ENCODE measurements around the gene NOS1AP. TPM values are rescaled to one million over a fixed set of nuclear protein-coding genes. Genes with fewer than 3 reads are reported as not detected.

The NOS1AP gene
- total and polyA plus RNA-seq, 8 donors = 0.25 to 13.8 (median 6.2) TPM

- WGBS, 5 donors = 85 to 97% (median 90%) methylated on average over 32 to 36 of the region's 36 CpGs
- intact Hi-C loops (cut with DNase I; ENCODE audit: low total_unique reads) = no loop called here
- H3K4me1 ChIP-seq = peaks cover 0 to 6% (median under 1%) of the 10 kb centered on the region in 4 donors
- TF ChIP-seq EP300 (IDR thresholded peaks at IDR 0.05) = no peak
- no peaks in the 10 kb centered on the region for H3K27me3 ChIP-seq
- H3K27ac ChIP-seq = peak overlapping the region in 2 of 5 donors; percentile 9 to 38
- no peaks in the 10 kb centered on the region for H3K9me3 ChIP-seq
- DNase-seq = peak in 1 of 2 donors; percentile 16
- peaks cover 6 to 30% (median 27%) of the 10 kb centered on the region in 4 donors for H3K36me3 ChIP-seq
- H3K4me3 ChIP-seq = peak overlapping the region in 3 of 4 donors; percentile 11 to 32 (median 23)
Measured at GRCh38 chr1:162367073-162367472, 297.6 kb downstream of the NOS1AP start.

GRCh38 chr1:162367772-162368171 is 298.3 kb downstream of the NOS1AP start:
- Histone ChIP-seq H3K9me3 (no peaks in the 10 kb centered on the region), H3K27me3 (no peaks in the 10 kb centered on the region), H3K4me1 (peaks cover 0 to 11% (median 6%) of the 10 kb centered on the region in 4 donors), H3K27ac (no peak overlapping the region), H3K36me3 (peaks cover 6 to 30% (median 27%) of the 10 kb centered on the region in 4 donors), H3K4me3 (no peak overlapping the region)
- WGBS, 5 donors = 84 to 94% (median 89%) methylated on average over 10 of the region's 10 CpGs
- intact Hi-C loops (cut with DNase I; ENCODE audit: low total_unique reads) = no loop called here
- DNase-seq = no peak
- TF ChIP-seq CTCF (IDR thresholded peaks at IDR 0.05) (no peak), EP300 (IDR thresholded peaks at IDR 0.05) (no peak), POLR2AphosphoS5 (IDR thresholded peaks at IDR 0.05) (no peak), POLR2A (IDR thresholded peaks at IDR 0.05) (no peak)

GRCh38 chr1:162368451-162368850 is 299.0 kb downstream of the NOS1AP start:
- Histone ChIP-seq H3K4me1 (peaks cover 0 to 12% (median 8%) of the 10 kb centered on the region in 4 donors), H3K27ac (no peak overlapping the region), H3K4me3 (no peak overlapping the region), H3K36me3 (peaks cover 6 to 30% (median 27%) of the 10 kb centered on the region in 4 donors), H3K27me3 (no peaks in the 10 kb centered on the region), H3K9me3 (no peaks in the 10 kb centered on the region)
- no peak for DNase-seq
- no peak for TF ChIP-seq EP300 (IDR thresholded peaks at IDR 0.05)
- no peak for TF ChIP-seq POLR2A (IDR thresholded peaks at IDR 0.05)
- TF ChIP-seq POLR2AphosphoS5 (IDR thresholded peaks at IDR 0.05) = no peak
- no peak for TF ChIP-seq CTCF (IDR thresholded peaks at IDR 0.05)
- intact Hi-C loops (cut with DNase I; ENCODE audit: low total_unique reads) = no loop called here
- 65 to 84% (median 68%) methylated on average over 4 of the region's 4 CpGs for WGBS, 5 donors

GRCh38 chr1:162369571-162369970 is 300.1 kb downstream of the NOS1AP start:
- WGBS, 5 donors = 89 to 93% (median 92%) methylated on average over 7 of the region's 7 CpGs

More at GRCh38 chr1:162369571-162369970, 300.1 kb downstream of the NOS1AP start:
- no peak overlapping the region for H3K4me3 ChIP-seq
- TF ChIP-seq EP300 (IDR thresholded peaks at IDR 0.05) (no peak), POLR2A (IDR thresholded peaks at IDR 0.05) (no peak), POLR2AphosphoS5 (IDR thresholded peaks at IDR 0.05) (no peak), CTCF (IDR thresholded peaks at IDR 0.05) (no peak)
- H3K9me3 ChIP-seq = no peaks in the 10 kb centered on the region
- no peaks in the 10 kb centered on the region for H3K27me3 ChIP-seq
- H3K4me1 ChIP-seq = peaks cover 0 to 12% (median 8%) of the 10 kb centered on the region in 4 donors
- DNase-seq = no peak
- no peak overlapping the region for H3K27ac ChIP-seq
- intact Hi-C loops (cut with DNase I; ENCODE audit: low total_unique reads) = no loop called here
- peaks cover 6 to 36% (median 30%) of the 10 kb centered on the region in 4 donors for H3K36me3 ChIP-seq

Measured in stomach (tissue), 9 donors.